Measurements from ENCODE around the gene PPAT. TPM values are rescaled to one million over a fixed set of nuclear protein-coding genes. Genes with fewer than 3 reads are reported as not detected.
"Not testable (repeated sequence)": the region's sequence is repeated elsewhere in the genome, so short reads cannot be mapped to it uniquely, and the experiment has no call there.

PPAT gene
- total and polyA plus RNA-seq, 2 experiments from 2014 or later: 63.0 to 96.8 TPM

- no peak for TF ChIP-seq STAT1 (IDR thresholded peaks at IDR 0.05; ENCODE audit: unreplicated experiment)
- no peak for TF ChIP-seq ZNF462 (CRISPR knock-in tag; IDR thresholded peaks at IDR 0.05)
- no peak for TF ChIP-seq REST (IDR thresholded peaks at IDR 0.05; ENCODE audit: unreplicated experiment)
- TF ChIP-seq NANOG (IDR thresholded peaks at IDR 0.05; ENCODE audit: borderline replicate concordance): no peak
Measured at GRCh38 chr4:56460085-56460484, 24.7 kb upstream of the PPAT start (continued).

- Histone ChIP-seq H3K4me2 (no peak overlapping the region), H3K36me3 (ENCODE audit: insufficient read depth) (peaks cover 99% of the 10 kb centered on the region), H3K27me3 (ENCODE audit: insufficient read depth) (no peaks in the 10 kb centered on the region), H3K4me1 (ENCODE audit: insufficient read depth) (no peaks in the 10 kb centered on the region), H3K27ac (ENCODE audit: low read depth) (no peak overlapping the region), H3K79me2 (replicated peaks; ENCODE audit: insufficient read depth) (peaks cover 82% of the 10 kb centered on the region), H2AFZ (no peak overlapping the region), H3F3A (replicated peaks; ENCODE audit: low read depth) (0 out of 2 replicates have a peak, but pooled peaks cover 4% of the 10 kb centered on the region), H3K9me2 (ENCODE audit: insufficient read depth) (no peaks in the 10 kb centered on the region), H4K20me1 (replicated peaks; ENCODE audit: insufficient read depth) (peaks cover 43% of the 10 kb centered on the region), H3K4me3 (no peak overlapping the region)
- H3K9me3 Mint-ChIP-seq: no peaks in the 10 kb centered on the region
- peaks cover 97% of the 10 kb centered on the region for H3K36me3 Mint-ChIP-seq (ENCODE audit: low read depth)
- no peak overlapping the region for H3K4me3 Mint-ChIP-seq
- H3K27me3 Mint-ChIP-seq (ENCODE audit: insufficient read depth, low read depth, poor library complexity): peaks cover 3% of the 10 kb centered on the region
- no peak overlapping the region for H3K27ac Mint-ChIP-seq
- DNase-seq (ENCODE audit: low spot score): no peak
- TF ChIP-seq CTCF (conservative IDR thresholded peaks at IDR 0.05; ENCODE audit: low read depth in 2 of 2) (no peak), CREB1 (CRISPR knock-in tag; IDR thresholded peaks at IDR 0.05; ENCODE audit: low read depth) (no peak), ZNF114 (CRISPR knock-in tag; IDR thresholded peaks at IDR 0.05) (no peak), STAT1 (IDR thresholded peaks at IDR 0.05; ENCODE audit: unreplicated experiment) (no peak), POLR2AphosphoS5 (IDR thresholded peaks at IDR 0.05; ENCODE audit: low read depth) (no peak), JUNB (IDR thresholded peaks at IDR 0.05; ENCODE audit: unreplicated experiment) (no peak)
- ATAC-seq: no peak
- H3K4me1 Mint-ChIP-seq: no peaks in the 10 kb centered on the region
Measured at GRCh38 chr4:56450342-56450741, 14.9 kb upstream of the PPAT start.

- H3K9me3 Mint-ChIP-seq; H3K4me2 ChIP-seq; ATAC-seq; DNase-seq (ENCODE audit: low spot score); H3K27me3 Mint-ChIP-seq (ENCODE audit: insufficient read depth, low read depth, poor library complexity); H3K9me2 ChIP-seq (ENCODE audit: insufficient read depth); H2AFZ ChIP-seq; H3K27ac Mint-ChIP-seq; H3K27me3 ChIP-seq (ENCODE audit: insufficient read depth); H3K4me3 ChIP-seq; H3K4me1 ChIP-seq (ENCODE audit: insufficient read depth); H3K27ac ChIP-seq (ENCODE audit: low read depth); H3K4me1 Mint-ChIP-seq; H3F3A ChIP-seq (replicated peaks; ENCODE audit: low read depth); H3K4me3 Mint-ChIP-seq: not testable (repeated sequence)
- Histone ChIP-seq H3K79me2 (replicated peaks; ENCODE audit: insufficient read depth) (peaks cover 82% of the 10 kb centered on the region), H3K36me3 (ENCODE audit: insufficient read depth) (peaks cover 98% of the 10 kb centered on the region), H4K20me1 (replicated peaks; ENCODE audit: insufficient read depth) (peaks cover 44% of the 10 kb centered on the region)
- peaks cover 97% of the 10 kb centered on the region for H3K36me3 Mint-ChIP-seq (ENCODE audit: low read depth)
Measured at GRCh38 chr4:56449475-56449874, 14.1 kb upstream of the PPAT start.

Data from GM23338 (cell line).